Endothelial cell of hepatic sinusoid (primary cell): ENCODE measurements around the gene STK17A.
"Not testable (repeated sequence)": the region's sequence is repeated elsewhere in the genome, so short reads cannot be mapped to it uniquely, and the experiment has no call there.

ENCODE experiments used
- in situ Hi-C: cut with HindIII; loops from 2 replicates; pipeline ENCODE4 v1.10.0; 2017; ENCODE audit warnings: low sequenced_read_pairs

STK17A gene

GRCh38 chr7:43591558-43592180 lies 8.8 kb downstream of the STK17A start:
- in situ Hi-C loops, result no loop called here

- in situ Hi-C loops, result no loop called here
Observed at GRCh38 chr7:43592326-43592725, 9.4 kb downstream of the STK17A start.

GRCh38 chr7:43593010-43593409 lies 10.1 kb downstream of the STK17A start:
- in situ Hi-C loops, result no loop called here

GRCh38 chr7:43594020-43594419 lies 11.1 kb downstream of the STK17A start:
- in situ Hi-C loops, result no loop called here

GRCh38 chr7:43596426-43596825 lies 13.5 kb downstream of the STK17A start:
- in situ Hi-C loops, result not testable (repeated sequence)

GRCh38 chr7:43600056-43600455 lies 17.1 kb downstream of the STK17A start:
- in situ Hi-C loops, result no loop called here

GRCh38 chr7:43602256-43602655 lies 19.3 kb downstream of the STK17A start:
- in situ Hi-C loops, result no loop called here

GRCh38 chr7:43604251-43604650 lies 21.3 kb downstream of the STK17A start:
- in situ Hi-C loops, result no loop called here

- in situ Hi-C loops, result no loop called here
Observed at GRCh38 chr7:43609097-43609496, 26.2 kb downstream of the STK17A start.

GRCh38 chr7:43612128-43612527 lies 29.2 kb downstream of the STK17A start:
- in situ Hi-C loops, result no loop called here

GRCh38 chr7:43612599-43613589 lies 30.0 kb downstream of the STK17A start:
- in situ Hi-C loops, result no loop called here

GRCh38 chr7:43615558-43616145 lies 32.7 kb downstream of the STK17A start:
- in situ Hi-C loops, result no loop called here

GRCh38 chr7:43616977-43617376 lies 34.1 kb downstream of the STK17A start:
- in situ Hi-C loops, result no loop called here

GRCh38 chr7:43618073-43618472 lies 35.2 kb downstream of the STK17A start:
- in situ Hi-C loops, result no loop called here

- in situ Hi-C loops, result no loop called here
Observed at GRCh38 chr7:43619213-43620012, 36.5 kb downstream of the STK17A start.

GRCh38 chr7:43621729-43622448 lies 39.0 kb downstream of the STK17A start:
- in situ Hi-C loops, result no loop called here

GRCh38 chr7:43624156-43624555 lies 41.2 kb downstream of the STK17A start:
- in situ Hi-C loops, result no loop called here

- in situ Hi-C loops, result no loop called here
Observed at GRCh38 chr7:43625453-43625852, 42.5 kb downstream of the STK17A start.

GRCh38 chr7:43625980-43626379 lies 43.1 kb downstream of the STK17A start:
- in situ Hi-C loops, result no loop called here

- in situ Hi-C loops, result no loop called here
Observed at GRCh38 chr7:43626695-43627094, 43.8 kb downstream of the STK17A start.
